GM12878 (cell line): Measurements from ENCODE around the gene PRMT1. TPM values are rescaled to one million over a fixed set of nuclear protein-coding genes. Genes with fewer than 3 reads are reported as not detected.
"Not testable (repeated sequence)": the region's sequence is repeated elsewhere in the genome, so short reads cannot be mapped to it uniquely, and the experiment has no call there.

Source experiments
- ATAC-seq: fragments of 200-7000 bp; cut with Tn5 transposase; 3 replicates; pipeline ENCODE4 v1.9.1; 2020; ENCODE audit warnings: mild to moderate bottlenecking, moderate library complexity
- BruUV-seq: library from RNA; stranded (reverse); fragments of 400-500 nt; replicated peaks from 2 replicates; lab custom pipeline; 2021; lab: Mats Ljungman, UMichigan
- CTCF ChIA-PET: fragments of 300-600 bp; sonication (Branson Sonifier 250); formaldehyde crosslinking; extraction: SDS; loops from one replicate; lab custom pipeline; 2021; ENCODE audit warnings: inconsistent platforms; lab: Yijun Ruan, JAX
- POLR2A ChIA-PET: fragments of 350-600 bp; formaldehyde crosslinking; extraction: SDS; loops from one replicate; lab custom pipeline; 2021; ENCODE audit warnings: inconsistent platforms; lab: Charles Lee
- RAD21 ChIA-PET: fragments of 300-600 bp; sonication (Branson Sonifier 250); formaldehyde crosslinking; loops from one replicate; lab custom pipeline; 2023; ENCODE audit warnings: antibody characterized with exemption; ENCODE audit not compliant: unreplicated experiment; lab: Charles Lee
- SMC1A ChIA-PET: fragments of 300-600 bp; sonication (Branson Sonifier 250); formaldehyde crosslinking; loops from one replicate; lab custom pipeline; 2023; ENCODE audit not compliant: unreplicated experiment, uncharacterized antibody; lab: Charles Lee
- DNase-seq: peaks from one replicate; pipeline ENCODE4 v3.0.0-alpha.2; 2011; ENCODE audit warnings: low read depth, low spot score
- FAIRE-seq: peaks from 3 replicates; lab custom pipeline; 2011; peaks lifted over from hg19 to GRCh38; lab: Jason Lieb, UNC
- H2AFZ ChIP-seq: 2 replicates; pipeline ENCODE4 v1.6.0; 2011; ENCODE audit warnings: low read depth, low read length, control low read depth; ENCODE audit not compliant: control insufficient read depth
- H3K27ac ChIP-seq: 2 replicates; pipeline ENCODE4 v1.5.1; 2011; ENCODE audit warnings: control low read depth; ENCODE audit not compliant: control insufficient read depth, insufficient read depth
- H3K27me3 ChIP-seq, 2 experiments: replicated peaks in 1 of 2; 2 replicates each; pipeline versions ENCODE4 v1.6.0 to v1.6.1; 2011; ENCODE audit warnings: low read length in 1 of 2; ENCODE audit not compliant: control insufficient read depth in 2 of 2, insufficient read depth in 2 of 2
- H3K36me3 ChIP-seq, 2 experiments: 2 replicates each; pipeline ENCODE4 v1.5.1; 2011; ENCODE audit warnings: low read length in 1 of 2; ENCODE audit not compliant: control insufficient read depth in 2 of 2, insufficient read depth in 2 of 2
- H3K4me1 ChIP-seq: 2 replicates; pipeline ENCODE4 v1.6.1; 2011; ENCODE audit warnings: mild to moderate bottlenecking, low read length, moderate library complexity, mixed read lengths; ENCODE audit not compliant: control insufficient read depth, insufficient read depth
- H3K4me2 ChIP-seq: 2 replicates; pipeline ENCODE4 v1.6.0; 2011; ENCODE audit warnings: control low read depth; ENCODE audit not compliant: control insufficient read depth, insufficient read depth
- H3K4me3 ChIP-seq: fragments of 200-600 bp; sonication (generic); 2 replicates; pipeline ENCODE4 v1.5.1; 2016
- H3K79me2 ChIP-seq: 2 replicates; pipeline ENCODE4 v1.6.0; 2011; ENCODE audit warnings: low read length; ENCODE audit not compliant: control insufficient read depth, insufficient read depth
- H3K9ac ChIP-seq: 2 replicates; pipeline ENCODE4 v1.8.0; 2011; ENCODE audit warnings: low read length, control low read depth, mixed read lengths; ENCODE audit not compliant: control insufficient read depth, insufficient read depth
- H3K9me3 ChIP-seq: replicated peaks from 3 replicates; pipeline ENCODE4 v1.5.1; 2011; ENCODE audit warnings: mild to moderate bottlenecking, low read length; ENCODE audit not compliant: control insufficient read depth, insufficient read depth
- H4K20me1 ChIP-seq: 2 replicates; pipeline ENCODE4 v1.6.0; 2011; ENCODE audit not compliant: control insufficient read depth, insufficient read depth
- ATF7 ChIP-seq: fragments of 450-650 bp; IDR thresholded peaks from 2 replicates; pipeline ENCODE4 v1.6.1; 2016; ENCODE audit warnings: low read depth, mild to moderate bottlenecking
- FOXK2 ChIP-seq: fragments of 450-650 bp; IDR thresholded peaks from 2 replicates; pipeline ENCODE4 v1.6.1; 2017; ENCODE audit warnings: mild to moderate bottlenecking, moderate library complexity
- GATAD2B ChIP-seq: fragments of 450-650 bp; conservative IDR thresholded peaks from 2 replicates; pipeline ENCODE4 v1.6.1; 2017; ENCODE audit warnings: low read depth, mild to moderate bottlenecking, moderate library complexity
- LARP7 ChIP-seq: fragments of 450-650 bp; IDR thresholded peaks from 2 replicates; pipeline ENCODE4 v1.6.1; 2017; ENCODE audit warnings: mild to moderate bottlenecking
- MLLT1 ChIP-seq: fragments of 450-650 bp; IDR thresholded peaks from 2 replicates; pipeline ENCODE4 v1.6.1; 2016; ENCODE audit warnings: mild to moderate bottlenecking
- MXI1 ChIP-seq: fragments of 150-350 bp; IDR thresholded peaks from 2 replicates; pipeline ENCODE4 v1.6.1; 2011; ENCODE audit warnings: low read depth, mild to moderate bottlenecking, inconsistent platforms, low read length, improper control_type of control experiment
- NKRF ChIP-seq: fragments of 450-650 bp; conservative IDR thresholded peaks from 2 replicates; pipeline ENCODE4 v1.6.1; 2017; ENCODE audit warnings: mild to moderate bottlenecking, moderate library complexity
- NR2F1 ChIP-seq: fragments of 450-650 bp; conservative IDR thresholded peaks from 2 replicates; pipeline ENCODE4 v1.6.1; 2017; ENCODE audit warnings: mild to moderate bottlenecking
- PML ChIP-seq: IDR thresholded peaks from 2 replicates; pipeline ENCODE4 v1.6.1; 2012; ENCODE audit warnings: low read length, inconsistent platforms
- ZNF217 ChIP-seq: fragments of 450-650 bp; IDR thresholded peaks from 2 replicates; pipeline ENCODE4 v1.6.1; 2017; ENCODE audit warnings: antibody characterized with exemption, mild to moderate bottlenecking
- ZNF687 ChIP-seq: fragments of 450-650 bp; IDR thresholded peaks from 2 replicates; pipeline ENCODE4 v1.6.1; 2017; ENCODE audit warnings: mild to moderate bottlenecking, moderate library complexity
- WGBS: methylation state at CpG from one replicate; pipeline ENCODE4 v1.1.6; 2016; ENCODE audit warnings: low lambda C conversion rate; ENCODE audit not compliant: insufficient replicate concordance, insufficient coverage; ENCODE audit errors: missing lambda C conversion rate; 5-methylcytosine and 5-hydroxymethylcytosine counted together
- in situ Hi-C: fragments of 300-500 bp; cut with MboI; formaldehyde crosslinking; loops from 9 replicates; pipeline ENCODE4 v1.14.3; 2018; ENCODE audit warnings: mixed read lengths
- intact Hi-C: fragments of 100-400 bp; cut with micrococcal nuclease; formaldehyde crosslinking; loops from one replicate; pipeline ENCODE4 v1.14.2; 2022; ENCODE audit not compliant: unreplicated experiment
- polyA plus RNA-seq, 11 experiments: library from polyadenylated mRNA; depleted of rRNA in 4 of 11; unstranded in 6 of 11; stranded (reverse) in 5 of 11; fragments of >200 nt; fragmentation: Nextera tagmentation in 4 of 11; fragmentation: Illumina TruSeq in 1 of 11; extraction: Ambion mirVana in 4 of 11; extraction: Trizol in 1 of 11; gene quantifications; 1 replicate in 1 of 11; 2 replicates in 10 of 11; pipeline versions ENCODE4 v1.2.1 to v1.2.3, GENCODE V29; 2011 to 2016; ENCODE audit warnings: inconsistent platforms in 2 of 11, missing spikeins in 2 of 11, low read depth in 1 of 11
- total RNA-seq, 4 experiments: library from RNA; depleted of rRNA in 3 of 4; stranded (reverse); fragments of >200 nt in 3 of 4; fragmentation: Illumina TruSeq in 1 of 4; extraction: Trizol in 1 of 4; gene quantifications; 2 replicates each; pipeline versions ENCODE4 v1.2.1 to v1.2.3, GENCODE V29; 2013 to 2021

Gene PRMT1
- total and polyA plus RNA-seq, 10 of the 15 experiments (the other 5 are each of a cell fraction or from before 2014, with no cell fraction given), result 19.9 to 667 (median 444) TPM

- Histone ChIP-seq H2AFZ (no peak overlapping the region), H3K79me2 (no peaks in the 10 kb centered on the region), H3K27me3 (no peaks in the 10 kb centered on the region), H3K9ac (no peak overlapping the region), H3K4me2 (no peak overlapping the region), H3K4me3 (no peak overlapping the region), H4K20me1 (no peaks in the 10 kb centered on the region), H3K4me1 (no peaks in the 10 kb centered on the region), H3K9me3 (no peaks in the 10 kb centered on the region), H3K27ac (no peak overlapping the region), H3K36me3 (no peaks in the 10 kb centered on the region)
- BruUV-seq, result no TSS peak
- RAD21 ChIA-PET, result no interaction called here
- POLR2A ChIA-PET, result interaction anchor here (0.6 kb wide), 2 partner anchors 14 to 457 kb away, joined by 3 read pairs; no protein-coding TSS in a partner anchor
- CTCF ChIA-PET, result no interaction called here
- WGBS, result 50% methylated on average over 5 of the region's 5 CpGs
- in situ Hi-C loops, result no loop called here
- intact Hi-C loops, result no loop called here
- TF ChIP-seq PML (no peak), ZNF687 (no peak), MXI1 (no peak), LARP7 (no peak), FOXK2 (no peak), GATAD2B (no peak), NR2F1 (no peak), MLLT1 (no peak), ZNF217 (no peak), ATF7 (no peak), NKRF (no peak)
- ATAC-seq (no peak), DNase-seq (no peak), FAIRE-seq (no peak)
- SMC1A ChIA-PET, result no interaction called here
Measured at GRCh38 chr19:49632576-49632975, 44.5 kb upstream of the PRMT1 start.

GRCh38 chr19:49633273-49633672, 43.8 kb upstream of the PRMT1 start:
- DNase-seq, result not testable (repeated sequence)

More at GRCh38 chr19:49633273-49633672, 43.8 kb upstream of the PRMT1 start:
- POLR2A ChIA-PET, result interaction anchor here (0.6 kb wide), 1 partner anchor 458 kb away, joined by 3 read pairs; no protein-coding TSS in a partner anchor
- H3K4me1 ChIP-seq, H3K36me3 ChIP-seq, SMC1A ChIA-PET, H3K9ac ChIP-seq, BruUV-seq, in situ Hi-C loops, H2AFZ ChIP-seq, H3K27me3 ChIP-seq, H3K27ac ChIP-seq, H4K20me1 ChIP-seq, H3K79me2 ChIP-seq, H3K9me3 ChIP-seq, RAD21 ChIA-PET, H3K4me2 ChIP-seq, ATAC-seq, CTCF ChIA-PET, H3K4me3 ChIP-seq, intact Hi-C loops, FAIRE-seq: not testable (repeated sequence)
- WGBS, result 87% methylated on average over 9 of the region's 9 CpGs
